A673 (cell line): Measurements from ENCODE around the gene WASF1. TPM values are rescaled to one million over a fixed set of nuclear protein-coding genes. Genes with fewer than 3 reads are reported as not detected.
"Not testable (repeated sequence)": the region's sequence is repeated elsewhere in the genome, so short reads cannot be mapped to it uniquely, and the experiment has no call there.

Experiments
- BruUV-seq: library from RNA; stranded (reverse); fragments of 400-500 nt; replicated peaks from 2 replicates; lab custom pipeline; 2021; lab: Mats Ljungman, UMichigan
- CTCF ChIA-PET: fragments of 300-600 bp; sonication (Branson Sonifier 250); formaldehyde crosslinking; loops from one replicate; lab custom pipeline; 2022; ENCODE audit warnings: antibody characterized with exemption; lab: Charles Lee
- POLR2A ChIA-PET: fragments of 300-600 bp; sonication (Branson Sonifier 250); formaldehyde crosslinking; loops from one replicate; lab custom pipeline; 2022; ENCODE audit warnings: antibody characterized with exemption; ENCODE audit not compliant: low non-redundant PET; lab: Charles Lee
- DNase-seq: peaks from one replicate; pipeline ENCODE4 v3.0.0-alpha.2; 2015; ENCODE audit warnings: low spot score
- H3K27ac ChIP-seq: fragments of 200-600 bp; sonication (generic); 2 replicates; pipeline ENCODE4 v1.5.1; 2016; ENCODE audit warnings: mixed run types, low read depth, mild to moderate bottlenecking, mixed read lengths, antibody characterized with exemption, low read length; ENCODE audit not compliant: poor library complexity, severe bottlenecking
- H3K27me3 ChIP-seq: fragments of 200-600 bp; sonication (generic); replicated peaks from 2 replicates; pipeline ENCODE4 v1.6.1; 2017; ENCODE audit warnings: mixed run types, low read depth, mild to moderate bottlenecking, mixed read lengths, antibody characterized with exemption, low read length; ENCODE audit not compliant: insufficient read depth, poor library complexity
- H3K36me3 ChIP-seq: fragments of 200-600 bp; sonication (generic); 2 replicates; pipeline ENCODE4 v1.6.1; 2016; ENCODE audit warnings: mixed run types, mild to moderate bottlenecking, mixed read lengths, antibody characterized with exemption, low read length; ENCODE audit not compliant: insufficient read depth, poor library complexity, severe bottlenecking
- H3K4me1 ChIP-seq: fragments of 200-600 bp; sonication (generic); 2 replicates; pipeline ENCODE4 v1.6.1; 2017; ENCODE audit warnings: mixed run types, mild to moderate bottlenecking, mixed read lengths, antibody characterized with exemption, low read length; ENCODE audit not compliant: insufficient read depth, poor library complexity, severe bottlenecking
- H3K4me3 ChIP-seq: fragments of 200-600 bp; sonication (generic); 2 replicates; pipeline ENCODE4 v1.5.1; 2016; ENCODE audit warnings: low read depth, mixed run types, mild to moderate bottlenecking, mixed read lengths, low read length; ENCODE audit not compliant: poor library complexity, severe bottlenecking
- H3K9me3 ChIP-seq: fragments of 200-600 bp; sonication (generic); 2 replicates; pipeline ENCODE4 v1.6.1; 2016; ENCODE audit warnings: mixed run types, low read depth, mild to moderate bottlenecking, mixed read lengths, antibody characterized with exemption, low read length; ENCODE audit not compliant: poor library complexity, severe bottlenecking
- CTCF ChIP-seq: fragments of 300-800, 200-600 bp; sonication (generic); conservative IDR thresholded peaks from 2 replicates; pipeline ENCODE4 v1.5.1; 2017; ENCODE audit warnings: low read depth, mild to moderate bottlenecking, antibody characterized with exemption, low read length, moderate library complexity, mixed read lengths
- EZH2 ChIP-seq: fragments of 200-600 bp; sonication (generic); IDR thresholded peaks from 2 replicates; pipeline ENCODE4 v1.6.1; 2017; ENCODE audit warnings: borderline replicate concordance, low read depth, mild to moderate bottlenecking, mixed read lengths, antibody characterized with exemption, low read length; ENCODE audit not compliant: poor library complexity, severe bottlenecking
- intact Hi-C: fragments of 100-400 bp; cut with micrococcal nuclease; formaldehyde crosslinking; loops from one replicate; pipeline ENCODE4 v1.10.0; 2022; ENCODE audit not compliant: unreplicated experiment
- total RNA-seq: library from RNA; stranded (reverse); gene quantifications from 2 replicates; pipeline ENCODE4 v1.2.3, GENCODE V29; 2021

Gene WASF1
- total RNA-seq, 1 experiment from 2014 or later: 159 TPM

GRCh38 chr6:110128418-110128817 lies 51.1 kb downstream of the WASF1 start:
- no TSS peak for BruUV-seq
- Histone ChIP-seq H3K27ac (no peak overlapping the region), H3K27me3 (no peaks in the 10 kb centered on the region), H3K4me1 (peaks cover 21% of the 10 kb centered on the region), H3K36me3 (peaks cover 38% of the 10 kb centered on the region), H3K9me3 (no peaks in the 10 kb centered on the region), H3K4me3 (no peak overlapping the region)
- ChIA-PET CTCF (no interaction called here), POLR2A (interaction anchor here (0.6 kb wide), 1 partner anchor 796 kb away, joined by 7 read pairs; no protein-coding TSS in a partner anchor)
- TF ChIP-seq EZH2: no peak
- no peak for TF ChIP-seq CTCF
- intact Hi-C loops: no loop called here
- no peak for DNase-seq

DNA sequence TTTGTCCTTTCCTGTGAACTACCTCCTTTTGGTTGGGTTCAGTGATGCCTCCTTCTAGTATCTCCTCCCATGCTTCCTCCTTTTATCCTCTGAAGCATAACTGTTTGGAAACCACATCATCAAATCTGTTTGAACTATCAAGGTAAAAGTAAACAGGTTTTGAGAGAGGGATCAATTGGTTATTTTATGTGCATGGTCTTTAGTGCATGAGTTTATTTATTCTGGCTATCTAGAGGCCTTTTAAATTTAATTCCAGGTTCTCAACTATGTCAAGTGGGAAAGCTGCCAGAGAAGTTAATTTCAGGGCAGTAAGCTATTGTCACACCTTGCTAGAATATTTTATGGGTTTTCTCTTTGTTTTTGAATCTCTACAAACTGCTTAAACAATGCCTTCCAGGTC lies 54.1 kb downstream of the WASF1 start:
- BruUV-seq: no TSS peak
- CTCF ChIA-PET: no interaction called here
- peaks cover 21% of the 10 kb centered on the region for H3K4me1 ChIP-seq
- no peak for TF ChIP-seq CTCF
- no peak for TF ChIP-seq EZH2
- no peaks in the 10 kb centered on the region for H3K27me3 ChIP-seq
- POLR2A ChIA-PET: no interaction called here
- no peak overlapping the region for H3K4me3 ChIP-seq
- peaks cover 7% of the 10 kb centered on the region for H3K9me3 ChIP-seq
- H3K27ac ChIP-seq: no peak overlapping the region
- DNase-seq: no peak
- intact Hi-C loops: no loop called here
- peaks cover 55% of the 10 kb centered on the region for H3K36me3 ChIP-seq

- H3K4me3 ChIP-seq, H3K4me1 ChIP-seq, POLR2A ChIA-PET, CTCF ChIA-PET, H3K27me3 ChIP-seq, intact Hi-C loops, H3K9me3 ChIP-seq, DNase-seq, BruUV-seq, H3K27ac ChIP-seq: not testable (repeated sequence)
- peaks cover 46% of the 10 kb centered on the region for H3K36me3 ChIP-seq
Observed at GRCh38 chr6:110121655-110122054, 57.8 kb downstream of the WASF1 start.

DNA sequence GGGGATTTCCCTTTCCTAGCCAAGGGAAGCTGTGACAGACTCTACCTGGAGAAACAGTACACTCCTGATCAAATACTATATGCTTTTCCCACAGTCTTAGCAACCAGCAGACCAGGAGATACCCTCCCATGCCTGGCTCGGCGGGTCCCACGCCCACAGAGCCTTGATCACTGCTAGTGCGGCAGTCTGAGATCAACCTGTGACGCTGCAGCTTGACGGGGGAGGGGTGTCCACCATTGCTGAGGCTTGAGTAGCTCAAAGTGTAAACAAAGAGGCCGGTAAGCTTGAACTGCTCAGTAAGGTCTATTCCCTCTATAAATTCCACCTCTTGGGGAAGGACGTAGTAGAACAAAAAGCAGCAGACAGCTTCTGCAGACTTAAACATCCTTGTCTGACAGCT lies 63.2 kb downstream of the WASF1 start:
- Histone ChIP-seq H3K36me3 (peaks cover 18% of the 10 kb centered on the region), H3K9me3 (no peaks in the 10 kb centered on the region), H3K4me3 (no peak overlapping the region), H3K27ac (no peak overlapping the region), H3K27me3 (no peaks in the 10 kb centered on the region), H3K4me1 (peaks cover 4% of the 10 kb centered on the region)
- intact Hi-C loops: no loop called here
- CTCF ChIA-PET: no interaction called here
- DNase-seq: no peak
- no peak for TF ChIP-seq CTCF
- no peak for TF ChIP-seq EZH2
- BruUV-seq: no TSS peak
- POLR2A ChIA-PET: no interaction called here
